Neutrophil (primary cell): ENCODE data around the gene STON2.

Experiments
- H3K27ac ChIP-seq: fragments of 200-600 bp; sonication (generic); 2 replicates; pipeline ENCODE4 v1.5.1; 2016; ENCODE audit warnings: mild to moderate bottlenecking, moderate library complexity
- H3K27me3 ChIP-seq: fragments of 200-600 bp; sonication (generic); 2 replicates; pipeline ENCODE4 v1.6.0; 2016; ENCODE audit warnings: mild to moderate bottlenecking
- H3K36me3 ChIP-seq: fragments of 200-600 bp; sonication (generic); 2 replicates; pipeline ENCODE4 v1.5.1; 2017
- H3K4me1 ChIP-seq, 2 experiments: fragments of 200-600 bp in 1 of 2; sonication (generic) in 1 of 2; 1 replicate in 1 of 2; 2 replicates in 1 of 2; pipeline versions ENCODE4 v1.5.1 to v1.6.1; 2013 to 2016; ENCODE audit warnings: low read depth in 1 of 2, low read length in 1 of 2, mild to moderate bottlenecking in 1 of 2, moderate library complexity in 1 of 2; ENCODE audit not compliant: control insufficient read depth in 1 of 2, insufficient read depth in 1 of 2
- H3K4me3 ChIP-seq, 2 experiments: fragments of 200-600 bp in 1 of 2; sonication (generic) in 1 of 2; 1 replicate in 1 of 2; 2 replicates in 1 of 2; pipeline ENCODE4 v1.5.1; 2013 to 2016; ENCODE audit warnings: low read depth in 1 of 2, low read length in 1 of 2, mild to moderate bottlenecking in 1 of 2, moderate library complexity in 1 of 2
- H3K9me3 ChIP-seq: fragments of 200-600 bp; sonication (generic); 2 replicates; pipeline ENCODE4 v1.5.1; 2016
- TF ChIP-seq, protein P1 (sequence below): fragments of 200-600 bp; sonication (generic); IDR thresholded peaks from 2 replicates; pipeline ENCODE4 v1.5.1; 2016; ENCODE audit warnings: antibody characterized with exemption

The STON2 gene

DNA sequence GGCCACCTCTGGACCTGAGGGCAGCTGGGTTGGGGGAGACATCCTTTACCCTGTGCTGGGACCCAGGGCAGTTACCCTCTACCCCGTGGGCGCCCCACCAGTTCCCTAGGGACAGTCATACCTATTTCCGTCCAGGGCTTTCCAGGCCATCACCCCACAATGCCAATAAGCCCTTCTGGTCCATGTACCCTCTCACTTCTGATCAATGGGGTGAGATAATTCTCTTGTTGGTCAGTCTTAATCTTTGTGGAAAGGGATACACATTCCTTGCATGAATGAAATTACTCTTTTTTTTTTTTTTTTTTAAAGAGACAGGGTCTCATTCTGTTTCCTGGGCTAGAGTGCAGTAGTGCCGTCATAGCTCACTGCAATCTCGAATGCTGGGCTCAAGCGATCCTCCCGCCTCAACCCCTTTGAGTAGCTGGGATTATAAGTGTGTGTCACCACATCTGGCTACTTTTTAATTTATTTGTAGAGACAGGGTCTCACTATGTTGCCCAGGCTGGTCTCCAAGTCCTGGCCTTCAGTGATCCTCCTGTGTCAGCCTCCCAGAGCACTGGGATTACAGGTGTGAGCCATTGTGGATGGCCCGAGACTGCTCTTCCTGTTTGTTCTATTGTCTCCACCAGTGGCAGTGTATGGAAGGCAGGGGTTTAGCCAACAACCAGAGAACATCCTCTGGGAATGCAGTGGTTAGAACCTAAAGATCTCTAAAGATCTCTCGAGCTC, 46.3 kb upstream of the STON2 start:
- H3K4me1 ChIP-seq: no peaks in the 10 kb centered on the region
- no peaks in the 10 kb centered on the region for H3K9me3 ChIP-seq
- H3K27ac ChIP-seq: no peak overlapping the region
- H3K36me3 ChIP-seq: no peaks in the 10 kb centered on the region
- TF ChIP-seq, protein P1, sequence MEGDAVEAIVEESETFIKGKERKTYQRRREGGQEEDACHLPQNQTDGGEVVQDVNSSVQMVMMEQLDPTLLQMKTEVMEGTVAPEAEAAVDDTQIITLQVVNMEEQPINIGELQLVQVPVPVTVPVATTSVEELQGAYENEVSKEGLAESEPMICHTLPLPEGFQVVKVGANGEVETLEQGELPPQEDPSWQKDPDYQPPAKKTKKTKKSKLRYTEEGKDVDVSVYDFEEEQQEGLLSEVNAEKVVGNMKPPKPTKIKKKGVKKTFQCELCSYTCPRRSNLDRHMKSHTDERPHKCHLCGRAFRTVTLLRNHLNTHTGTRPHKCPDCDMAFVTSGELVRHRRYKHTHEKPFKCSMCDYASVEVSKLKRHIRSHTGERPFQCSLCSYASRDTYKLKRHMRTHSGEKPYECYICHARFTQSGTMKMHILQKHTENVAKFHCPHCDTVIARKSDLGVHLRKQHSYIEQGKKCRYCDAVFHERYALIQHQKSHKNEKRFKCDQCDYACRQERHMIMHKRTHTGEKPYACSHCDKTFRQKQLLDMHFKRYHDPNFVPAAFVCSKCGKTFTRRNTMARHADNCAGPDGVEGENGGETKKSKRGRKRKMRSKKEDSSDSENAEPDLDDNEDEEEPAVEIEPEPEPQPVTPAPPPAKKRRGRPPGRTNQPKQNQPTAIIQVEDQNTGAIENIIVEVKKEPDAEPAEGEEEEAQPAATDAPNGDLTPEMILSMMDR: no peak
- peaks cover 21% of the 10 kb centered on the region for H3K27me3 ChIP-seq
- H3K4me3 ChIP-seq: no peak overlapping the region

DNA sequence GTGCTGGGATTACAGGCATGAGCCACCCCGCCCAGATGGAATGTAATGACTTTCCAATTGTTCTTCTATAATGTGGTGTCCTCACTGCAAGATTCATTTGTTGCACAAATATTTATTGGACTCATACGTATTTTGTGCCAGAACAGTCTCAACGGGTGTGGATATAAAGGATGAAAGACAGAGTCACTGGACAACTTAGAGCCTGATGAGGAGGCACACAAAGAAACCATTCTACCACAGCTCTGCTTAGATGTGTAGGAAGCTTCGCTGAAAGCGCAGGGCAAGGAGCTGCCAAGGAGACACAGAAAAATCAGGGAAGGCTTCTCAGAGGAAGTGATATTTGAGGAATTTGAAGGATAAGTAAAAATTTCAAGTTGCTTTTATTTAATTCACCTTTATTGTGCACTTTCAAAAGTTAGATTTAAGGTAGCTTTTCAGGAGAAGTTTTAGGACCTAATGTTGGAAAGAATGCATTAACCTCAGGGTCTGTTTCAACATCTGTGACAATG, 41.6 kb upstream of the STON2 start:
- H3K4me3 ChIP-seq: no peak overlapping the region
- H3K9me3 ChIP-seq: no peaks in the 10 kb centered on the region
- H3K27me3 ChIP-seq: peaks cover 63% of the 10 kb centered on the region
- no peaks in the 10 kb centered on the region for H3K36me3 ChIP-seq
- H3K27ac ChIP-seq: no peak overlapping the region
- H3K4me1 ChIP-seq: peaks cover 3 to 4% of the 10 kb centered on the region in 2 experiments
- TF ChIP-seq, protein P1: no peak

DNA sequence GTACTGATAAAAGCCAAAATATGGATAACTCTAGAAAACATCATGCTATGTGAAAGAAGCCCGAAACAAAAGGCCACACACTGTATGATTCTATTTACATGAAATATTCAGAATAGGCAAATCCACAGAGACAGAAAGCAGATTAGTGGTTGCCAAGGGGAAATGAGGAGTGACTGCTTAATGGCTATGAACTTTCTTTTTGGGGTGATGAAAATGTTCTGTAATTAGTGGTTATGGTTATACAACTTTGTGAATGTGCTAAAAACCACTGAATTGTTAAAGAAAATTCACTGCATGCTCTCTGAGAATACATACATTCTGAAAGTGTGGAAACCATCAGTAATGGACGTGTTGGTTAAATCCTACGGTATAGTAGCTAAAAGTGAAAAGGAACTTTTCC, 39.9 kb upstream of the STON2 start:
- Histone ChIP-seq H3K4me1 (peaks cover 16 to 20% of the 10 kb centered on the region in 2 experiments), H3K9me3 (no peaks in the 10 kb centered on the region), H3K27me3 (peaks cover 80% of the 10 kb centered on the region), H3K4me3 (no peak overlapping the region), H3K27ac (no peak overlapping the region), H3K36me3 (no peaks in the 10 kb centered on the region)
- TF ChIP-seq, protein P1: no peak

DNA sequence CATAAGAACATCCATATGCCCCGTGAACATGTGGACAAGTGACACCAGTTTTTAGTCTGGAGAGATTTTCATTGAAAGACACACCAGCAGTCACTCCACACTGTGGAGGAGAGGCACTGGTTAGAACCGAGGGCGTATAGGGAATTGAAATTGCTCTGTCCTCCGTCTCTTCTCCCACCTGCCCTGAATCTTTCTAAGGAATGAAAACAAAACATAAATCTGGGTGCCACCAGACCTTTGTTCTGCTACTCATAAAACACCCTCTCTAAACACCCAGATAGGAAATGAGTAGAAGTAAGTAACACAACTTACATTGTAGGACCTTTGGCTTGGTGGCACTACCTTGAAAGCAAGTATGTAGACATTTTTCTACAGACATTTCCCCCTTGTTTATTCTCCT, 37.1 kb upstream of the STON2 start:
- TF ChIP-seq, protein P1: no peak
- no peak overlapping the region for H3K4me3 ChIP-seq
- no peak overlapping the region for H3K27ac ChIP-seq
- H3K27me3 ChIP-seq: peaks cover 100% of the 10 kb centered on the region
- no peaks in the 10 kb centered on the region for H3K36me3 ChIP-seq
- H3K4me1 ChIP-seq: peaks cover 16 to 20% of the 10 kb centered on the region in 2 experiments
- no peaks in the 10 kb centered on the region for H3K9me3 ChIP-seq

DNA sequence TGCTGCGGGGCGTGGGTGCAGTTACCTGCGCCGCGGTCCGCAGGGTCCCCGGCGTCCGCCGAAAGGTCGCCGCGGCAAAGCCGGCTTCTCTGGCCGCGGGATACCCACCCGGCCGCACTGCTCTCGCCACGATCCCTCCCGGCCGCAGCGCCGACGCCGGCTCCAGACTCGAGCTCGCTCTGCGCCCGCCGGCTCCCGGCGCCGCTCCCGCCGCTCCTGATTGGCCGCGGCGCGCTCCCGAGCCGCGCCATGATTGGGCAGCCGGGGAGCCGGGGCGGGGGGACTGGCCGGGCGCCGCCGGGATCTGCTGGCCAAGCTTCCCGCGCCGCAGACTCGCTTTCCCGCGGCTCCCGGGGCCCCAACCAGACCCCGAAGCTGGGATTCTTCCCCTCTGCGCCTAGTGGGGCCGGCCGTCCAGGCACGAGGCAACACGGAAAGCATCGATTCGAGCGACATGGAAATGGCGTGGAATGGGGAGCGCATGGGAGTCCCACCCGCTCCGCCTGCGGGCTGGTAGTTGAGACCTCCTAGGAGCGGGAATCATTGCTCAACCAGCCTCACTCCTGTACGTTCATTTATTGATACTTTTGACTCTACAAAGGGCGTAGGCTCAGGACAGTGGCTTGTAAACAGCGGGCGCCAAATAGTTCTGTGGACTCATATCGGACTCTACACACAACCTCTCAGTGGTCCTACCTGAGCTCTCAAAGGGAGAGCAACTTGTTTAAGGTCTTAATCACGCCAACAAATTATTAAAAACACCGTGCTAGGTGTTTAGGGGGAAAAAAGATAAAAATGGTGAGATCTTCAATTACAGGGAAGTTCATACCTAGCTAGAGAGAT, 36.4 kb upstream of the STON2 start:
- Histone ChIP-seq H3K4me1 (peaks cover 16 to 20% of the 10 kb centered on the region in 2 experiments), H3K9me3 (no peaks in the 10 kb centered on the region), H3K27me3 (peaks cover 97% of the 10 kb centered on the region), H3K4me3 (peak overlapping the region; percentile 48 to 63), H3K36me3 (no peaks in the 10 kb centered on the region), H3K27ac (no peak overlapping the region)
- TF ChIP-seq, protein P1: no peak
